ENCODE data around the gene SLC46A2.

- no peak for TF ChIP-seq CTCF (IDR thresholded peaks at IDR 0.05)
- TF ChIP-seq POLR2A (IDR thresholded peaks at IDR 0.05) = no peak
Observed at GRCh38 chr9:112887381-112887780, 3.3 kb downstream of the SLC46A2 start.

Data from lower leg skin (tissue), 3 donors.